Gastroesophageal sphincter (tissue), 4 donors: ENCODE data around the gene LPP. TPM values are rescaled to one million over a fixed set of nuclear protein-coding genes. Genes with fewer than 3 reads are reported as not detected.

Experiments used
- ATAC-seq: fragments of 150-250 bp; one replicate; pipeline ENCODE4 v1.9.1; 2016; ENCODE audit warnings: mild to moderate bottlenecking, moderate library complexity
- H3K27ac ChIP-seq, 4 donors: fragments of 200-600 bp; sonication (generic) in 3 of 4; 1 replicate in 3 of 4; 2 replicates in 1 of 4; pipeline ENCODE4 v1.5.1; 2016 to 2019
- H3K27me3 ChIP-seq: fragments of 200-600 bp; sonication (generic); one replicate; pipeline ENCODE4 v1.5.1; 2019
- H3K36me3 ChIP-seq, 2 donors: fragments of 200-600 bp; sonication (generic); one replicate each; pipeline ENCODE4 v1.5.1; 2019; ENCODE audit warnings: control low read depth in 1 of 2
- H3K4me1 ChIP-seq, 3 donors: fragments of 200-600 bp; sonication (generic); 1 replicate in 2 of 3; 2 replicates in 1 of 3; pipeline ENCODE4 v1.5.1; 2016 to 2019; ENCODE audit warnings: control low read depth in 2 of 3
- H3K4me3 ChIP-seq, 2 donors: fragments of 200-600 bp; sonication (generic); one replicate each; pipeline ENCODE4 v1.5.1; 2019; ENCODE audit warnings: mild to moderate bottlenecking in 1 of 2, moderate library complexity in 1 of 2
- H3K9me3 ChIP-seq, 3 donors: fragments of 200-600 bp; sonication (generic); one replicate each; pipeline ENCODE4 v1.5.1; 2017 to 2019; ENCODE audit warnings: control low read depth in 2 of 3
- EP300 ChIP-seq: sonication (generic); formaldehyde crosslinking; IDR thresholded peaks from one replicate; pipeline ENCODE4 v1.6.1; 2017; ENCODE audit warnings: antibody characterized with exemption, mild to moderate bottlenecking
- POLR2A ChIP-seq, 2 donors: fragments of 450-650 bp; IDR thresholded peaks; one replicate each; pipeline ENCODE4 v1.6.1; 2017; ENCODE audit warnings: antibody characterized with exemption in 2 of 2, mild to moderate bottlenecking in 2 of 2, moderate library complexity in 1 of 2
- POLR2AphosphoS5 ChIP-seq: sonication (generic); formaldehyde crosslinking; IDR thresholded peaks from one replicate; pipeline ENCODE4 v1.6.1; 2017; ENCODE audit warnings: antibody characterized with exemption
- WGBS, 2 donors: methylation state at CpG; one replicate each; pipeline ENCODE4 v1.1.5; 2018; ENCODE audit warnings: low coverage in 1 of 2; 5-methylcytosine and 5-hydroxymethylcytosine counted together
- total RNA-seq, 4 donors: library from RNA; depleted of rRNA; stranded (reverse); fragments of >200 nt; gene quantifications; one replicate each; pipeline ENCODE4 v1.1.0, GENCODE V29; 2016
- TF ChIP-seq, protein P1 (sequence below), 4 experiments: fragments of 200-600 bp in 2 of 4; fragments of 450-650 bp in 2 of 4; sonication (generic) in 1 of 4; IDR thresholded peaks; one replicate each; pipeline ENCODE4 v1.5.1; 2017 to 2019; ENCODE audit warnings: antibody characterized with exemption in 4 of 4, mild to moderate bottlenecking in 2 of 4, moderate library complexity in 2 of 4

The LPP gene
- total RNA-seq, 4 donors from 2014 or later = 1,243 to 2,297 (median 2,164) TPM

DNA sequence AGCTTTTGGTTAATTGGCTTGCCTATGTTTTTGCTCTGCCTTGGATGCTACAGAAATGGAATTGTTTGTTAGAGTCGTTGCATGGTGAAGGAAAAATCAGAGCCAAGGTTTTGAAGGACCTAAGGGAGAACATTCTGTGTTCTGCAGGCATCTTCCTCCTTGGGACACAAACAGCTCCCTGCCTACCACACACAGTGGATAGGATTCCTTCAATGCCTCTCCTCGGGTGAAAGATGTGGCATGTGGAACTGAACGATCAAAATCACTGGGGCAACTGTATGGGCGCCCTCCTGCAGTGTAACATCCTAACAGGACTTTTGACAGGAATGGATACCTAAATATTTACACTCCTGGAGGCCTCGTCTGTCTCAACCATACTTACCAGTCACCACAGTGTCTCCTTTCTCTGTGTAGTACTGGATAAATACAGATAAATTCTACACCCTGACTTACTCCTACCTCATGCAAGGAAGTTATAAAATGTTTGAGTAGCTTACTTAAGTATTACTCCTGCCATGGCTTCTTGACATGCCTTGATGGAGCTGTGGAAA, 100.6 kb downstream of the LPP start:
- peak overlapping the region; percentile 75 to 96 (median 87) for H3K27ac ChIP-seq
- peaks cover 0 to 11% of the 10 kb centered on the region in 2 donors for H3K36me3 ChIP-seq
- WGBS, 2 donors = 40 to 42% methylated on average over 4 of the region's 5 CpGs
- H3K4me3 ChIP-seq = no peak overlapping the region
- H3K27me3 ChIP-seq = no peaks in the 10 kb centered on the region
- no peaks in the 10 kb centered on the region for H3K9me3 ChIP-seq
- H3K4me1 ChIP-seq = peaks cover 15 to 81% (median 37%) of the 10 kb centered on the region in 3 donors
- peak; percentile 79 for ATAC-seq
- TF ChIP-seq POLR2AphosphoS5 (peak; percentile 30), EP300 (no peak)

DNA sequence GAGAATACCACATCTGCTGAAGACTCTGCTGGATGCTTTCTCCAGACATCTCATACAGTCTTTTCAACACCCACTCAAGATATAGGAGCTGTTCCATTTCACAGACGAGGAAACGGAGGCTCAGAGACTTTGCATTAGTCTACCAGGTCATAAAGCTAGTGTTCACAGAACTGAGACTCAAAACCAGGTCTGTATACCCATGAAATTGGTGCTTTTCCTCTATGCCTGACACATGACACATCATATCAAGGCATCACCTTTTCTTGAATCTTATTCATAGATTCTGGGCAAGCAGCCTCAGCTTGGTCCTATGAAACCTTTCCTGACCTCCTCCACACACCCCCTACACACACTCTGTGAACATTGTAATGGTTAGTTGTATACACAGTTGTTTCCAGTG, 101.2 kb downstream of the LPP start:
- H3K9me3 ChIP-seq = no peaks in the 10 kb centered on the region
- peaks cover 15 to 81% (median 43%) of the 10 kb centered on the region in 3 donors for H3K4me1 ChIP-seq
- H3K4me3 ChIP-seq = no peak overlapping the region
- H3K36me3 ChIP-seq = peaks cover 0 to 11% of the 10 kb centered on the region in 2 donors
- ATAC-seq = no peak
- TF ChIP-seq EP300 (no peak), POLR2A (IDR thresholded peaks at IDR 0.05) (no peak)
- WGBS, 2 donors = 69 to 82% methylated on average over 2 of the region's 2 CpGs
- H3K27me3 ChIP-seq = no peaks in the 10 kb centered on the region
- H3K27ac ChIP-seq = peak overlapping the region; percentile 75 to 96 (median 87)

DNA sequence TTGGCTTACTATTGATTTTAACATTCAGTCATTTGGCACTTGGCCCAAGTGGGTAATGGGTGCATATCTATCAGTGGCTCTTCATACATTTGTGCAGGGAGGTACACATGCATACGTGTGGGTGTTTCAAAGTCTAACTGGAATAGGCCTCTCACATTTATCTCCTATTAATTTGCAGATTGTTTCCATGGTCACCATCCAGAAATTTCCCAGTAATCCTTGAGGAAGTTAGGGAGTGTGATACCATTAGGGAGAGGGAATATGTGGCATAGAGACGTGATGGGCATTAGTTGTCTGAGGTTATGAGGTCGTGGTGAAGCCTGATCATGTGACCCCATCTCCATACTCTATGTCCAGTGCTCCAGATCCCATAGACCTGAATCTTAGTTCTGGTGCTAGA, 102.8 kb downstream of the LPP start:
- H3K36me3 ChIP-seq = peaks cover 0 to 11% of the 10 kb centered on the region in 2 donors
- no peaks in the 10 kb centered on the region for H3K9me3 ChIP-seq
- ATAC-seq = no peak
- TF ChIP-seq, protein P1, sequence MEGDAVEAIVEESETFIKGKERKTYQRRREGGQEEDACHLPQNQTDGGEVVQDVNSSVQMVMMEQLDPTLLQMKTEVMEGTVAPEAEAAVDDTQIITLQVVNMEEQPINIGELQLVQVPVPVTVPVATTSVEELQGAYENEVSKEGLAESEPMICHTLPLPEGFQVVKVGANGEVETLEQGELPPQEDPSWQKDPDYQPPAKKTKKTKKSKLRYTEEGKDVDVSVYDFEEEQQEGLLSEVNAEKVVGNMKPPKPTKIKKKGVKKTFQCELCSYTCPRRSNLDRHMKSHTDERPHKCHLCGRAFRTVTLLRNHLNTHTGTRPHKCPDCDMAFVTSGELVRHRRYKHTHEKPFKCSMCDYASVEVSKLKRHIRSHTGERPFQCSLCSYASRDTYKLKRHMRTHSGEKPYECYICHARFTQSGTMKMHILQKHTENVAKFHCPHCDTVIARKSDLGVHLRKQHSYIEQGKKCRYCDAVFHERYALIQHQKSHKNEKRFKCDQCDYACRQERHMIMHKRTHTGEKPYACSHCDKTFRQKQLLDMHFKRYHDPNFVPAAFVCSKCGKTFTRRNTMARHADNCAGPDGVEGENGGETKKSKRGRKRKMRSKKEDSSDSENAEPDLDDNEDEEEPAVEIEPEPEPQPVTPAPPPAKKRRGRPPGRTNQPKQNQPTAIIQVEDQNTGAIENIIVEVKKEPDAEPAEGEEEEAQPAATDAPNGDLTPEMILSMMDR (IDR thresholded peaks at IDR 0.05) = no peak
- TF ChIP-seq POLR2A (IDR thresholded peaks at IDR 0.05) = no peak
- no peak for TF ChIP-seq POLR2AphosphoS5
- TF ChIP-seq EP300 = no peak
- 61 to 71% methylated on average over 3 of the region's 3 CpGs for WGBS, 2 donors
- H3K4me1 ChIP-seq = peaks cover 21 to 94% (median 48%) of the 10 kb centered on the region in 3 donors
- H3K27me3 ChIP-seq = no peaks in the 10 kb centered on the region
- H3K4me3 ChIP-seq = no peak overlapping the region
- peak overlapping the region; percentile 81 to 100 (median 94) for H3K27ac ChIP-seq

DNA sequence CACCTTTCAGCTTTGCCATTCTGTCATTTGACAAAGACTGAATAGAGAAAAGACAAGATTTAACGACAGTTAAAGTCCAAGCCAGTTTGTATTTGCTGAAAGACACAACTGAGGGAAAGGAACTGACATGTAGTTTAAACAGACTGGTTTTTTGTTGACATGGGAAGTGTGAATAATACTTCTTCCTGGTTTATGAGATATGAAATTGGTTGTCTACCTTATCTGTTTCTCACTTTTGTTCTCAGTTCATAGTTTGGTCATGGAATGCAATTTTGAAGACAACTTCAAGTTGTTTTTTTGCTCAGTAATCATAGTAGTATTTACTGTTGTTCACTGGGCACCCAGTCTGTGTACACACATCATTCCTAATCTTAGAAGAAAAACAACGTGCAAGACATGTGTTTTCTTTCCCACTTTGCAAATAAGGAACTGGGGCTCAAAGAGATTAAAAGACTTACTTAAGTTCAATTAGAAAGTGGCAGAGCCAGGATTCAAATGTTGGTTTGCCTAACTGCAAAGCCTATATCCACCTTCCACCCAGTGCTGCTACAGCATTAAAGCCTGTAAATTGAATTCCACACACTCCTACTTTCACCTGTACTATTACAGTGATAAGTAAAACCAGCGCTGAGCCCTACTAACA, 103.5 kb downstream of the LPP start:
- Histone ChIP-seq H3K27ac (peak overlapping the region; percentile 81 to 100 (median 94)), H3K36me3 (peaks cover 0 to 11% of the 10 kb centered on the region in 2 donors), H3K4me1 (peaks cover 21 to 98% (median 48%) of the 10 kb centered on the region in 3 donors), H3K27me3 (no peaks in the 10 kb centered on the region), H3K4me3 (no peak overlapping the region), H3K9me3 (no peaks in the 10 kb centered on the region)
- WGBS, 2 donors = 47 to 60% methylated on average over 1 to 3 of the region's 3 CpGs
- no peak for TF ChIP-seq EP300
- TF ChIP-seq POLR2AphosphoS5 = no peak
- TF ChIP-seq, protein P1 (IDR thresholded peaks at IDR 0.05) = no peak
- no peak for TF ChIP-seq POLR2A (IDR thresholded peaks at IDR 0.05)
- no peak for ATAC-seq

DNA sequence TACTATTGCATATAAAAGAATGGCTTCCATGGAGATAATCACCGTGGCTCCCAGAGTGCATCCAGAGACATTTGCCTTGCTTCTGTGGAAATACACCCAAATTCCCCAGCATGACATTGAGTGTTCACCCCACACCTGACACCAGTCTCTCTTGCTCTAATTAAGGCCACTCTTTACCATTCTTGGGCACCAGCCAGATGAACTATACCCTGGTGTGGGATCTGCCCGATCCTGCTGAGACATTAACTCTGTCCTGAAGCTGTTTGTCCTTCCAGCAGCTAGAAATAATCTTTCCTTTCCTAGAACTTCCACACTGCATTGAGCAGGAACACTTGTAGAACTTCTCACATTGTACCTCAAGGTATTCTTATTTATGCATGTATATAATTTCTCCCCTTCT, 105.2 kb downstream of the LPP start:
- ATAC-seq = no peak
- H3K4me3 ChIP-seq = no peak overlapping the region

More for the DNA sequence above, 105.2 kb downstream of the LPP start:
- TF ChIP-seq, protein P1 (IDR thresholded peaks at IDR 0.05) = no peak
- TF ChIP-seq EP300 (no peak), POLR2AphosphoS5 (no peak)
- WGBS, 2 donors = 59 to 100% methylated on average over 1 to 2 of the region's 2 CpGs
- Histone ChIP-seq H3K36me3 (peaks cover 0 to 11% of the 10 kb centered on the region in 2 donors), H3K9me3 (no peaks in the 10 kb centered on the region), H3K4me1 (peaks cover 24 to 98% (median 52%) of the 10 kb centered on the region in 3 donors), H3K27me3 (no peaks in the 10 kb centered on the region), H3K27ac (peak overlapping the region; percentile 81 to 100 (median 94))
